ENCODE measurements around the gene TIMP2.

DNA sequence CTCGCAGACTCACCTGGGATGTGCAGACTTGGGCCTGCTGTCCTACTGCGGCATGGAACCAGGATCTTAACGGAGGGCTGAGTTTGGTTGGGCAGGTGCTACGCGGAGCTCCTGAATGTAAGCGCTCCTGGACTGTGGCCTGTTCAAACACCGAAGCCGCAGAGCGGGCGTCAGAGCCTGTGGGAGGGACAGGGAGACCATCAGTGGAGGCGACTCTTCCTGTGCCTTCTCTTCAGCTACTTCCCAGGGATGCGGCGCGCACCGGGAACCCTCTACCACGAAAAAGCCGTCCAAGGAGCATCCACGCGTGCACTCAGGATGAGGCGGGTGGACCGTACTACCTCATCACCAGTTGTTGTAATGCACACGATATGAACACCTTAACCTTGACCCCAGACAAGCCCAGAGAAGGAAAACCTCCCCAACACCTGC, 86.6 kb downstream of the TIMP2 start:
- TF ChIP-seq, protein P1, sequence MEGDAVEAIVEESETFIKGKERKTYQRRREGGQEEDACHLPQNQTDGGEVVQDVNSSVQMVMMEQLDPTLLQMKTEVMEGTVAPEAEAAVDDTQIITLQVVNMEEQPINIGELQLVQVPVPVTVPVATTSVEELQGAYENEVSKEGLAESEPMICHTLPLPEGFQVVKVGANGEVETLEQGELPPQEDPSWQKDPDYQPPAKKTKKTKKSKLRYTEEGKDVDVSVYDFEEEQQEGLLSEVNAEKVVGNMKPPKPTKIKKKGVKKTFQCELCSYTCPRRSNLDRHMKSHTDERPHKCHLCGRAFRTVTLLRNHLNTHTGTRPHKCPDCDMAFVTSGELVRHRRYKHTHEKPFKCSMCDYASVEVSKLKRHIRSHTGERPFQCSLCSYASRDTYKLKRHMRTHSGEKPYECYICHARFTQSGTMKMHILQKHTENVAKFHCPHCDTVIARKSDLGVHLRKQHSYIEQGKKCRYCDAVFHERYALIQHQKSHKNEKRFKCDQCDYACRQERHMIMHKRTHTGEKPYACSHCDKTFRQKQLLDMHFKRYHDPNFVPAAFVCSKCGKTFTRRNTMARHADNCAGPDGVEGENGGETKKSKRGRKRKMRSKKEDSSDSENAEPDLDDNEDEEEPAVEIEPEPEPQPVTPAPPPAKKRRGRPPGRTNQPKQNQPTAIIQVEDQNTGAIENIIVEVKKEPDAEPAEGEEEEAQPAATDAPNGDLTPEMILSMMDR (IDR thresholded peaks at IDR 0.05) = no peak
- no peak for TF ChIP-seq POLR2AphosphoS5 (IDR thresholded peaks at IDR 0.05)
